Endodermal cell (in vitro differentiated cells): Measurements from ENCODE around the gene TFRC. TPM values are rescaled to one million over a fixed set of nuclear protein-coding genes. Genes with fewer than 3 reads are reported as not detected.

Experiments used
- DNase-seq: peaks from one replicate; pipeline ENCODE4 v3.0.0-alpha.2; 2017
- H3K27ac ChIP-seq: 2 replicates; pipeline ENCODE4 v1.5.1; 2013; ENCODE audit warnings: mild to moderate bottlenecking, low read depth, low read length, moderate library complexity
- H3K27me3 ChIP-seq: 2 replicates; pipeline ENCODE4 v1.6.1; 2013; ENCODE audit warnings: mild to moderate bottlenecking, low read length, moderate library complexity; ENCODE audit not compliant: insufficient read depth, control insufficient read depth, poor library complexity, severe bottlenecking
- H3K36me3 ChIP-seq: 2 replicates; pipeline ENCODE4 v1.7.0; 2013; ENCODE audit warnings: mild to moderate bottlenecking, low read length, moderate library complexity; ENCODE audit not compliant: control insufficient read depth, insufficient read depth
- H3K4me1 ChIP-seq: one replicate; pipeline ENCODE4 v1.7.0; 2013; ENCODE audit warnings: low read length; ENCODE audit not compliant: control insufficient read depth, insufficient read depth
- H3K4me3 ChIP-seq: 2 replicates; pipeline ENCODE4 v1.5.1; 2013; ENCODE audit warnings: mild to moderate bottlenecking, low read length, moderate library complexity
- H3K9ac ChIP-seq: 2 replicates; pipeline ENCODE4 v1.6.1; 2013; ENCODE audit warnings: mild to moderate bottlenecking, low read length, moderate library complexity; ENCODE audit not compliant: poor library complexity, severe bottlenecking; ENCODE audit errors: extremely low read depth
- H3K9me3 ChIP-seq: 2 replicates; pipeline ENCODE4 v1.6.1; 2013; ENCODE audit warnings: mild to moderate bottlenecking, low read length, moderate library complexity; ENCODE audit not compliant: control insufficient read depth
- H3K27ac Mint-ChIP-seq: 2 replicates; pipeline ENCODE4 v1.8.0; 2020; ENCODE audit warnings: mixed read lengths
- H3K27me3 Mint-ChIP-seq: 2 replicates; pipeline ENCODE4 v1.8.0; 2021; ENCODE audit warnings: mild to moderate bottlenecking, mixed read lengths; ENCODE audit not compliant: insufficient read depth
- H3K36me3 Mint-ChIP-seq: 2 replicates; pipeline ENCODE4 v1.8.0; 2020; ENCODE audit warnings: low read depth, mixed read lengths
- H3K4me1 Mint-ChIP-seq: 2 replicates; pipeline ENCODE4 v1.8.0; 2020; ENCODE audit warnings: mixed read lengths
- H3K4me3 Mint-ChIP-seq: 2 replicates; pipeline ENCODE4 v1.8.0; 2020; ENCODE audit warnings: mild to moderate bottlenecking, moderate library complexity, mixed read lengths
- H3K9me3 Mint-ChIP-seq: 2 replicates; pipeline ENCODE4 v1.8.0; 2020; ENCODE audit warnings: mild to moderate bottlenecking, mixed read lengths
- CTCF ChIP-seq: fragments of 200-600 bp; sonication (generic); conservative IDR thresholded peaks from 2 replicates; pipeline ENCODE4 v1.5.0; 2021; ENCODE audit warnings: antibody characterized with exemption, mild to moderate bottlenecking
- WGBS, 2 experiments: methylation state at CpG; one replicate each; pipeline versions ENCODE4 v1.1.5 to v1.1.7; 2013; ENCODE audit warnings: missing lambda C conversion rate in 2 of 2, mixed read lengths in 1 of 2; ENCODE audit not compliant: insufficient coverage in 1 of 2, insufficient read length in 1 of 2; 5-methylcytosine and 5-hydroxymethylcytosine counted together
- total RNA-seq, 2 donors: library from RNA; stranded (reverse); fragmentation: NEBNext Ultra II Directional in 1 of 2; extraction: Animal tissue kit (Norgen Biotek cat#: 25700) in 1 of 2; gene quantifications; 2 replicates in 1 of 2; 3 replicates in 1 of 2; pipeline ENCODE4 v1.2.1, GENCODE V29; 2021

The TFRC gene
- total RNA-seq, 2 donors from 2014 or later, result 69.0 to 90.0 TPM

DNA sequence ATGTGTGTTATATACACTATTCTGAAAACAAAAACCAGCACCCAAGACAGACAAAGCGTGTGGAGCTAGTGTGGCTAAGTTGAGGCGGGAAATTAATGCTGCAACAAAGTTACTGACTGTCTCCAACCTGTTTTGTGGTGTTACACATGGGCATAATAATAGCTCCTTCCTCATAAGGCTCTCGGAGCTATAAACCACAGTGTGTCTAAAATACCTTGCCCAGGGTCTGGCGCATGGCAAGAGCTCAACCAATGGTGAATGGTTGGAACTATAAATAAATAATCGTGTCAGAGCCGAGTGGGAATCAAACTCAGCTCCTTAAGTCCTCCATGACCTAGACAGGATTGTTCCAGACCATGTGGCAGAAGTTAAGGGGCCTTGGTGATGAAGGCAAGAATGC is 35.9 kb upstream of the TFRC start:
- Mint-ChIP-seq H3K27ac (no peak overlapping the region), H3K36me3 (no peaks in the 10 kb centered on the region), H3K27me3 (peaks cover 20% of the 10 kb centered on the region), H3K4me3 (no peak overlapping the region), H3K4me1 (peaks cover under 1% of the 10 kb centered on the region), H3K9me3 (no peaks in the 10 kb centered on the region)
- no peak overlapping the region for H3K9ac ChIP-seq
- no peak overlapping the region for H3K27ac ChIP-seq
- no peaks in the 10 kb centered on the region for H3K27me3 ChIP-seq
- no peak overlapping the region for H3K4me3 ChIP-seq
- no peak for DNase-seq
- H3K9me3 ChIP-seq, result no peaks in the 10 kb centered on the region
- 94 to 95% methylated on average over 5 to 6 of the region's 6 CpGs for WGBS, 2 experiments
- H3K36me3 ChIP-seq, result no peaks in the 10 kb centered on the region
- no peak for TF ChIP-seq CTCF
- no peaks in the 10 kb centered on the region for H3K4me1 ChIP-seq

DNA sequence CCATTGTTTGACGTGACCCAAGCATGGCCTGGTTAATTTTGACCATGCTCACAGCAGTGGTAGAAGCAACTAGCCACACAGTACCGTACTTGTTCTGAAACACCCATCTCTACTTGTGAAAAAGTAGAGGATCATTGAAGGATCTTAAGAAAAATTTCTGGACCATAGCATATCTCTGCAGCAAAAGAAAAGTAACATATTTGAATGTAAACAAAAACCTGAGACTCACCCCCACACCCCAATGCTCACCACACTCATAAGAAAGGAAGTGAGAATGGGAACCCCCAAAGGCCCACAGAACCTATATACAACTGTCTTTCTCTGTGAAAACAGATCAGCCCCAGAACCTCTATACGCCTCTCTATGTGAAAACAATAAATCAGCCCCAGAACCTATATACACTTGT is 33.8 kb upstream of the TFRC start:
- H3K9me3 Mint-ChIP-seq, result no peaks in the 10 kb centered on the region
- H3K27ac ChIP-seq, result no peak overlapping the region
- H3K36me3 Mint-ChIP-seq, result no peaks in the 10 kb centered on the region
- H3K27me3 Mint-ChIP-seq, result peaks cover 4% of the 10 kb centered on the region
- H3K4me1 Mint-ChIP-seq, result no peaks in the 10 kb centered on the region
- H3K36me3 ChIP-seq, result no peaks in the 10 kb centered on the region
- no peak overlapping the region for H3K4me3 Mint-ChIP-seq
- H3K9ac ChIP-seq, result no peak overlapping the region
- no peak overlapping the region for H3K4me3 ChIP-seq
- no peak for DNase-seq
- H3K9me3 ChIP-seq, result no peaks in the 10 kb centered on the region
- no peaks in the 10 kb centered on the region for H3K4me1 ChIP-seq
- H3K27ac Mint-ChIP-seq, result no peak overlapping the region
- H3K27me3 ChIP-seq, result no peaks in the 10 kb centered on the region
- no peak for TF ChIP-seq CTCF
- WGBS, 2 experiments, result 88 to 90% methylated on average over 3 of the region's 3 CpGs

- DNase-seq, result no peak
- Mint-ChIP-seq H3K36me3 (no peaks in the 10 kb centered on the region), H3K27ac (no peak overlapping the region), H3K27me3 (no peaks in the 10 kb centered on the region), H3K4me3 (no peak overlapping the region), H3K9me3 (no peaks in the 10 kb centered on the region), H3K4me1 (peaks cover 8% of the 10 kb centered on the region)
- no peak for TF ChIP-seq CTCF
- Histone ChIP-seq H3K4me3 (no peak overlapping the region), H3K9me3 (no peaks in the 10 kb centered on the region), H3K36me3 (no peaks in the 10 kb centered on the region), H3K9ac (no peak overlapping the region), H3K27ac (no peak overlapping the region), H3K4me1 (peaks cover 5% of the 10 kb centered on the region), H3K27me3 (no peaks in the 10 kb centered on the region)
- WGBS, 2 experiments, result 88 to 100% methylated on average over 1 to 7 of the region's 7 CpGs
Measured at GRCh38 chr3:196111939-196112386, 30.1 kb upstream of the TFRC start.
